Left hindlimb (tissue), 1 donor: ENCODE data around the gene CNKSR3.
"Not testable (repeated sequence)": the region's sequence is repeated elsewhere in the genome, so short reads cannot be mapped to it uniquely, and the experiment has no call there.

Experiments used
- DNase-seq: peaks from one replicate; pipeline ENCODE4 v3.0.0-alpha.2; 2018

CNKSR3 gene

DNA sequence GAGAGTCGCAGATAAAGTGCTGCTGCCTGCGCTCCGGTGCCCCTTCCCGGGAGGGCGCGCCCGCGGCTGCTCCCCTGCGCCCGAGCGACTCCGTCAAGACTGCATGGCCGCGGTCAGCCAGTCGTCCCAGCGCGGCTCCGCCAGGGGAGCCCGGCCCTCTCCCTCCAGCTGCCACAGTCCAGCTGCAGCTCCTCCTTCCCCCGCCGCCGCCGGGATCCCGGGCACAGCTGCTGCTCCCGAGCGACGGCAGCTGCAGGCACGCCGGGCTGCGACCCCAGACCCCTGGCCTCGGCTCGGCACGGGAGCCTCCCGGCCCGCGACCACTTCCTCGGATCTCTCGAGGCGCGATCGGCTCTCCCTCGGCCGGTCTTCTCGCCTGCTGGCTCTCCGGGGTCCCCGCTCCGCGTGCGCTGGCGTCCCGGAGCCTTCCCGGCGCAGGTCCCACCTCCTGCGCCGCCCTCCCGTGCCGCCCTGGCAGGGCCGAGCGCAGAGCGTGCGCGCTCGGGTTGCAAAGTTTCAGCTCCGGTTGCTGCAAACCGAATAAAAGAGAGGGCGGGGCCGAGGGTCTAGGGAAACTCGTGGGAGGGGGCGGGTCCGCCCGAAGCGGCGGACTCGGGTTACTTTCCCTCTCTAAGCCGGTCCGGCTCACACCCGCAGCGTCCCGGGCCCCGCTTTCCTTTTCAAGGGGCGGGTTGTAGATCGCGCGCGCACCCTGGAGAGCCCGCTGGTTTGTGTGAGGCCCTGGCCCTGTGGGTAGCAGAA, at the start of gene CNKSR3:
Gene CNKSR3, minus strand, starts transcription at position 542 of the 762 bp plus-strand sequence. CDS start 571 bp downstream, outside the sequence.
- DNase-seq, result peak; percentile 98

DNA sequence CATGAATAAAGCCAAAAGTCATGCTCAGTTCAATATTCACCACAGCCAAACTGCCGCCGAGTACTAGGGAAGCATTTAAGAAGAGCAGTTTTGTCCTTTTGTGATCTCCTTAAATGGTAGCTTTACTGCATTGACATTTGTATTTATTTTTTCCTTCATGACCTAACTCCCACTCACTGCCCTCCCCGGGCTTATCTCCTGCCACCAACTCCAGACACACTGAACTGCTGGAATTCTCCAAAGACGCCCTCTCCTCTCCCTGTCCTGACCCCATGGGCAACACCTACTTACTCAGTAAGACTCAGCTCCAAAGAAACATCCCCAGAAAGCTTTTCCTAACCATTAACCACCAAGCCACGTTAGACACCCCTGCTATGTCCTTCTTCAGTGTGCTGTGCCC, 48.5 kb upstream of the CNKSR3 start:
- no peak for DNase-seq

DNA sequence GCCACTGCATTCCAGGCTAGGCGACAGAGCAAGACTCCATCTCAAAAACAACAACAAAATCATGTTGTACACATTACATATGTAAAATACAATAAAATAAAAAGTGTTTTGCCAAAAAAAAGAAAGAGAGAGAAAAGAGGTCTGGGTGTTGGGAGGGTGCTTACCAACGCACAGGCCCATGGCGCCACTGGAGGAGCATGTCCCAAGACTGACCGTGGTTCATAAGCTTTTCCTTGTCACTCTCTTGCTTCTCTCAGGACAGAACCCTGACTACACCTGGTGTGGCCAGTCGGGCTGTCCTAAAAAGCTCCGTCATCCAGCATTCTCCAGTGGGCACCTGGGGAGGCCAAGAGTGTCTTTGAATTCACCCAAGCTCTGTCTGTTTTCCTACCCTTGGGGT, 48.0 kb upstream of the CNKSR3 start:
- no peak for DNase-seq

DNA sequence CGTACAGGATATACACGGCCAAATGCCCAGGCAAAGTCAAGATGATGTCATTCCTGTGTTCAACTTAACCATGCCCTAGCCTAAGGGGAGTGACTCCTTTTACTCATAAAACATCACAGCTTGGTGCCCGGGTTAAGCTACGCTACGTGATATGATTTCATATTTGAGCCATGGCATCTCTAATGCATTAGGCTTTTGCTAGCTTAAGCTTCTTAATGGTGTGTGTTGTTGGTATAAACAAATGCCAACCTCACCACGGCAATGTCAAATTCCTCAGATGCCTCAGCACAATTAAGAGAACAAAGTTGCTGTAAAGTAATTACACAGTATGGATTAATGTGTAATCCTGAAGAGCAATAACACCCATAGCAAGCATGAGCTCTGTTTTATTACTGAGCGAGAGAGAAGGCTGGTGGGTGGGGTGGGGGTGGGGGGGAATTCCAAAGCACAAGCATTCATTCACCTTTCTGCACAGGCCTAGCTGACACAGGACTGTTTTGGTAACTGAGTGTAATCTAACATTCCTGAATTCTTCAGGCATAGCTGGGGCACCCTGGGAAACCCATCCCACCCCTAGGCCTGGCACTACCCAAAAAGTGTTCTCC, 44.7 kb upstream of the CNKSR3 start:
- DNase-seq, result no peak

DNA sequence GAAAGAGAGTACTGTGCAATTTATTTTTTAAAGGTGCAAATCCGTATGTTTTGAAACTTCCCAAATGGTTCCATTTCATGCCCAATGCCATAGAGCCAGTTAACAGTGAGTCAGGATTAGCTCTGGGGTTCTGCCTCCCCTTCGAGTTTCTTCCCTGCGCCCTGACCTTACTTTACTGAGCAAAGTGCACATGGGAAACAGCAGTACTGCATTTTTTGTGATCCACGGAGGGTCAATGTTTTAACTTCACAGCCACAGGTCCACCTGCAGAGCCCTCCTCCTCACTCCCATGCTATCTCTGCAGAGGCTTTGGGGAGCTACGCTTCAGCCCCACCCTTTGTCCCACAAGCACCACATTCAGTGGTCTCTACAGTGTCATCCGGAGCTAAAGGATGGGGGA, 44.0 kb upstream of the CNKSR3 start:
- no peak for DNase-seq

DNA sequence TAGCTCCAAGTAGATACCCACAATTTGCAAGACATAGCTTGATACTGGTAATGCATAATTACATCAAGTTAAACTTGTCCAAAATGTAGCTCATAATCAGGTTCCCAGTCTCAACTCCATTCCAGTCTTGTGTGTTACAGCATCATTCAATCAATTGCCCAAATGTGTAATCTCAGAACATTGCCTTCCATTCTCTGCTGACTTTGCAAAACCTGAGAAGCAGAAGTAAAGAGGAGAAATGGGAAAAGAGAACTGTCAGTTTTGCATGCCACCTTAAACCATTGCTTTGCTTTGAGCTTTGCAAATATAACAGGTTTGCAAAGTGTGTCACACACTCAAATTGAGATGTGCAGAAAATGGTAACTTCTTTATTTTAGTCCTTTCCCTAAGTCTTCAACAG, 40.3 kb upstream of the CNKSR3 start:
- DNase-seq, result no peak

DNA sequence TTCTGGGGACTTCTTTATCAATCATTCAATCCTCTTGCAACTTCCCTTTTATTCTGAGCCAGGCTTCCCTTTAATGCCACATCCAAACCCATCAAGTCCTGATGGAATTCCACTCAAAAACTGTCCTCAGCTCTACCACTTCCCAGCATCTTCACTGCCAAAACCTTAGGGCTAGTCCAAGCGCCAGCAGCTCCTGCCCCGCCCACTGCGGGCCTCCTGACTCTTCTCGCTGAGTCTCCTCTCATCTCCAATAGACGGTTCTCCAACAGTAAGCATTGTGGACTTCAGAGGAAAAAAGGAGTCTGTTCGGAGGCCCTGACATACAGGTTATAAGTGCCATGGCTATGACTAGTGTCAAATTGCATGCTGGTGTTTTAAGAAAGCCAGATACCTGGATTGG, 38.7 kb upstream of the CNKSR3 start:
- DNase-seq, result no peak

DNA sequence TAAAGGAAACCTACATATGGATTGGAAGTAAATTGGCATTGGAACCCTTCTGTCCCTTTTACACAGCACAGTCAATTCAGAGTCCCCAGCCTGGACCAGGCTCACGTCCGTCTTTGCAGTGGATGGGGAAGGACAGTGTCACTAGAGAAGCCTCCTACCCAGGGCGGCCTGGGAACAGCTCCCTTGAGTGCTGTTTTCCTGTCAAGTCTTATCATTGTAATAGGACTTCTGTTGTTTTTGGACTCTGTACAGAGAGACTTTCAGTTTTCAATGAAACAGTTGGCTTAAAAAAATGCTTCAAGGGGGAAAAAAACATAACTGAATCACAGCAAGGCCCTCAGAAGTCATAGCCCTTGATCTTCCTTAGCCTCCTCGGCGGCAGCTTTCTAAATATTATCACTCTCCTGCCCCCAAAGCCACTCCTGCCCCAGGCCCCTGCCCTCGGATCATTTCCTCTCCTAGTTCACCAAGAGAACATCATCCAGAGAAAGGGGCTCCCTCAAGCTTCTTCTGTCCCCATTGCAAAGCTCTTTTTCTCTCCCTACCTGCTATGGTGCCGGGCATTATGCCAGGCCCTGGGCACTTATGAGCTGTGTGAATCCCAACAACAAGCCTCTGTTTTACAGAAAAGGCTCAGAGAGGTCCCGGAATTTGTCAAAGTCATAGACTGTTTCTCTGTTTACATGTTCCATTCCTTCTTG, 37.8 kb upstream of the CNKSR3 start:
- DNase-seq, result no peak

DNA sequence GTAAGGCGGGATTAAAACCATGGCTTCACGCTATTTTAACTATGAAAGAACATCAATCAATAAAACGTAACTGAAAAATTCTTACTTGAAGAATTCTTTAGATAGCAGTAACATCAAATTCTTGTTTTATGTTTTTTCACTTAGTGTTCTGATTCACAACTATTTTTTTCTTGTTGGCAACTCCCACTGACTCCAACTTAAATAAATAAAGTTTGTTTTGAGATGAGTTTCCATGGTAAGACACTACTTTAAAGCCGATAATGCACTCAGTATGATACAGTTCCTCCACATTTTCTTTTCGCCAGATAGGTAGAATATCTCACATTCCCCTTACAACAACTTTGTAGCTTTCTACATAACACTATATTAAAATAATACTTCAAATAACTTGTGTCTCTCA, 33.1 kb upstream of the CNKSR3 start:
- DNase-seq, result no peak

DNA sequence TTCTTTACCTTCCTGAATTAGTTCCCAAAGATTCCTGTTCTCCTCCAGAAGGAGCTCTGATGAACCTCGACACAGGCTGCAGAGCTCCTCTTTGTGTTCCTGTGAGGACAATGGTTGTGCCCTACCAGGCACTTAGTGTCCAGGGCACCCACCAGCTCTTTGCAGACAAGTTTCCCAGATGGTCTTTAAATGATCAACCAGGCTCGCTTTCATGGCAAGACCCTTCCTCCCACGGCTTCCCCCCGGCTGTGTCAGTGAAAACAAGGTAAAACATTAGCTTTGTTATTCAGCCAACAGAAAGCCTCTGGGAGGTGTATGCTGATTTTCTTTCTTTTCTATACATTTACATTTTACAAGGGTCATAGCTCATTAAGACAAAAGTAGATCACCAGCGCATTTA, 32.3 kb upstream of the CNKSR3 start:
- DNase-seq, result no peak

DNA sequence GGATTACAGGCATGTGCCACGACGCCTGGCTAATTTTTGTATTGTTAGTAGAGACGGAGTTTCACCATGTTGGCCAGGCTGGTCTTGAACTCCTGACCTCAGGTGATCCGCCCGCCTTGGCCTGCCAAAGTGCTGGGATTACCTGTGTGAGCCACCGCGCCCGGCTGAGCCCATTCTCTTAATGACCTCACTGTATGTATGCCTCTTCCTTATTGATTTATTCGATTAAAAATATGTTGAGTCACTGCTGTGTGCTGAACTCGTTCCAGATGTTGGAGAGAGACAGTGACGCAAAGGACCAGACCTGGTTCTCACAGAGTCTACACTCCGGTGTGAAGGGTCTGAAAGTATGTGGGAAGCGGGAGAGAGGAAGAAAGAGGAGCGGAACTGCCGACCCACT, 31.4 kb upstream of the CNKSR3 start:
- DNase-seq, result not testable (repeated sequence)

DNA sequence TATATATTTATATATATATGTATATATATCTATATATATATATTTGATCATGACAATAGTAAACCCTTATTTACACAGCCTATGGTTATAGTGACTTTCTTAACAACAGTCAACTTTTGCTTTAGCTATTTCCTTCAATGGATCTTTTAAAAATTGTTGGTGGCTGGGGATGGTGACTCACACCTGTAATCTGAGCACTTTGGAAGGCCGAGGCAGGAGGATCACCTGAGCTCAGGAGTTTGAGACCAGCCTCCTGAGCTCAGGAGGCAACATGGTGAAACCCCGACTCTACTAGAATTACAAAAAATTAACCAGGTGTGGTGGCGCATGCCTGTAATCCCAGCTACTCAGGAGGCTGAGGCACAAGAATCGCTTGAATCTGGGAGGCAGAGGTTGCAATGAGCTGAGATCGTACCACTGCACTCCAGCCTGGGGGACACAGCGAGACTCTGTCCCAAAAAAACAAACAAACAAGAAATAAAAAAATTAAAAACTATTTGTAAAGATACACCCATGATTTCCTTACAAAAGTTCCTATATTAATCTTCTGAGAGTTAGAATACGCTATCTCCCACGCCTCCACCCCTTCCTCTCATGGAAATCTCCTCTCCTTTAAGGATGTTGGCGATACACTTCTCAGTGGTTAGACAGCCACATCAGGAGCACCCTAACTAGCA, 29.2 kb upstream of the CNKSR3 start:
- no peak for DNase-seq

DNA sequence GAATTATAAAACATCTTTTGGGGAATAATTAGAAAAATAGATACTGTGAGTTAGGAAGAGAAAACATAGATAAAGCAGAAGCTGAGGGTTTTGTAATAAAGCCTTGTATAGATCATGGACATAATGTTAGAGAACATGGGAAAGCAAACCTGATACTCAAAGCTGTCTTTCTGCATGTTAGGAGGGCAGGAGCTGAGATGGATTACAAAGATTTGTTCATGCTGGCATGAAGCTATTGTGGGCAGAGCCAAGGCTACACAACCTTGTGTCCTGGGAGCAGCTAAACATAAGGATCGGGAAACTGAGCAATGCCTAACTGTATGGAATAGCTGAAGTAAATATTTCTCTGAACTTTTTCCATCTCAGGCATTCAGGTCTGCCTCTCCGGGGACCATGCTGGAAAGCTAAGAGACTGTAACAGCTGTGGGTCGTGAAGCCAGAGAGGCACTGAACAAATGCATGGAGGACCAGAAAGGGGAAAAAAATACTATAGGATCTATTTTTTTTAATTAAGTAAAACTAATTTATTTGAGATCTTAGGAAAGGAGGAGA, 28.2 kb upstream of the CNKSR3 start:
- DNase-seq, result peak; percentile 68

DNA sequence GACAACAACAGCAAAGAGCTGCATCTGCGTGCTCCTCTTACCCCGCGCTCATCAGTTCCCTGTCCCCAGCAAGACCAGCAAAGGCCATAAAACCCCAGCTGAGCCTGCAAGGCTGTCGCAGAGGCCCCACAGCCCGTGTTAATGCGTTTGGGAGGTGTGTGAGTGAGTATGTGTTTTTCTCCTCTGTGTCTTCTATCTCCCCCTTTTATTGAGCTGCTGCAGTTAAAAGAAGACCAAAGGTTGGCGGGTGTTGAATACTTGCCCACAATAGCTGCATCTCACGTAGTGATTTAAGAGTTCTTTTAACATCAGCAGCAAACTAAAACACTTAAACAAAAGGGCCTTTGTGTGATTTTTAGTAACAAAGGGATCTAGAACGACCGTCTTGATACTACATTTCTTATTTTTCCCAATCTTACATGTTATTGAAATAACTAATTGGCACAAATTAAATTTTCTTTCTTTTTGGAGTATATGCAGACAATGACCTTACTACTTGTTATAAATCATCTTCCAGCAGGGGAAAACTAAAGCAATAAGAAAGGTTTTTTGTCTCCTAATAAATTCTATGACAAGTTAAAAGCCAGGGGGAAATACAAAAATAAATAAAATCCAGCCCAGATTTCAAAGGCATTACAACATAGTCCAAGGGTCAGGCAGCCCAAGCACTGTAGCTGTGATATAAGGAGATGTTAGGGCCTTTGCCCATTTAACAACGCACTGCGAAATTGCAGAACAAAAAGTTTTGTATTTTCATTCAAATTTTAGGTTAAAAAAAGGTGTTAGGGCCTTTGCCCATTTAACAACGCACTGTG, 27.2 kb upstream of the CNKSR3 start:
- DNase-seq, result no peak

DNA sequence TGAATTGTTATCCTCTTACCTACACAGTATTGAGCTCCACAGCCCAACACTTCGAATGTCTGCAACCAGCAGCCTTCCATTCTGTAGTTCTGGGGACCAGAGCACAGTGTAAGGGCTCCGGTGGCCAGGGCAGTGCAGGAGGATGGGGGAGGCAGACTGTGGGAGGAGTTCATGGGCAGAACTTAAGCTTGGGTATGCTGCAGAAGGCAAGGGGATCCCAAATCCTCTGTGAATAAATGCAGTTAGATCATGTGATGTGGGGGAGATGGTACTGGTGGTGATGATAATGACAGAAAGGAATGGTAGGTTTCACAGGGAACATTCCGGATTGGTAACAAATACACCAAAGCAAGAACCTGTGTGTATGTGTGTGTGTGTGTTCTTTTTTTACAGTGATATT, 26.5 kb upstream of the CNKSR3 start:
- no peak for DNase-seq

DNA sequence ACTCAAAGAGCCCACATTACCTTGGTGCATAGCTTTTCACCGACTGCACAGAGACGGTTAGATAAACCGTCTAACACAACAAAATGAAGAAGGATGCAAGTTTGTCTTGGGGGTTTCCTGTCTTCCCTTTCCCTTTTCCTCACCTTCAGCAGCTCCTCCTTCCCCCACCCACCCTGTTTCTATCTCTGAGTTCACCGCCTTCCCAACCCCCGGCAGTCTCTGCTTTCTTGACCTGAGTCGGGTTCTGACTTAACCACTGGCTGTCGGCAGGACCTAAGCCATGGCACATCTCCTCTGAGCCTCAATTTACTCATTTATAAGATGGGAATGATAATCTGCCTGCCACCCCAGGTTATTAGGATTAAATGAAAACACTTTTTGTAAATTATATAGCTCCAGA, 25.8 kb upstream of the CNKSR3 start:
- DNase-seq, result no peak

DNA sequence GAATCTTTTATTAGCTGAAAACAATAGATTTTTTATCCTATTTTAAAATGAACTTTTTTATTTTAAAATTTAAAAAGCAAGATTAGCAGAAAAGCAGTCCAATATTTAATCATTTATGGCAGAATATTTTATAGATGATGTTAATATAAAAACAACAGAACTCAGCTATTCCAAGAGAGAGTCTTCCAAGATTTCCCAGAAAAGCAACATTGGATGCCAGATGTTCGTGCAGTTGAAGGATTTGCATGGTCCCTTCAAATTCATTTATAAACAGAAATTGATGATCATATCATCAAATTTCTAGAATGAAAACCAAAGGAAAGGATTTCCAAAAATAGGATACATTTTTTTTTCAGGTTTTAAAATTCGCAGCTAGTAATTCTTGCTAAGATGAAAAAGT, 25.4 kb upstream of the CNKSR3 start:
- DNase-seq, result no peak

DNA sequence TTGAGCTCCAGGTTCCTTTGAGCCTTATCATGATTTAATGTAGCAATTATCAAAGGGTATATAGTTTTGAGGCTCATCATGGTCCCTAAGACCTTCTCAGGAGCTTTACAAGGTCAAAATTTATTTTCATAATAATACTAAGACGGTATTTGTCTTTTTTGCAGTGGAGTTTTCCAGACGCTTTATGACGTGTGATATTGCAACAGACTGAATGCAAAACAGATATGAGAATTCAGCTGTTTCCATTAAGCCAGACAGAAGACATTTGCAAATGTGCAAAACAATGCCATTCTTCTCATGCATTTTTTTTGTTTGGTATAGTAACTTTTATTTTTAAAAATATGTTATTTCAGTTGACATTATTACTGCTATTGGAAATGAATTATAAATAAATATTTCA, 24.7 kb upstream of the CNKSR3 start:
- no peak for DNase-seq

DNA sequence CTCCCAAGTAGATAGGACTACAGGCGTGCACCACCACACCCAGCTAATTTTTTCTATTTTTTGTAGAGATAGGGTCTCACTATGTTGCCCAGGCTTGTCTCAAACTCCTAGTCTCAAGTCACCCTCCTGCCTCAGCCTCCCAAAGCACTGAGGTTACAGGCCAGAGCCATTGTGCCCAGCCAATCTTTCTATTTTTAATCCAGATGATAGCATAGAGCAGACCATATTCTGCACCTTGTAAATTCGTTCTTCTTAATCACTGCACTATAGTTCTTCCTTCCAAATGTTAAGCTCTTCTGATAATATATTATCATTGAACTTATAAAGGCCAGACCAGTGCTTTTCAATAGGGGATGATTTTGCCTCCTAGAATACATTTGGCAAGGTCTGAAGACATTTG, 24.0 kb upstream of the CNKSR3 start:
- DNase-seq, result no peak

DNA sequence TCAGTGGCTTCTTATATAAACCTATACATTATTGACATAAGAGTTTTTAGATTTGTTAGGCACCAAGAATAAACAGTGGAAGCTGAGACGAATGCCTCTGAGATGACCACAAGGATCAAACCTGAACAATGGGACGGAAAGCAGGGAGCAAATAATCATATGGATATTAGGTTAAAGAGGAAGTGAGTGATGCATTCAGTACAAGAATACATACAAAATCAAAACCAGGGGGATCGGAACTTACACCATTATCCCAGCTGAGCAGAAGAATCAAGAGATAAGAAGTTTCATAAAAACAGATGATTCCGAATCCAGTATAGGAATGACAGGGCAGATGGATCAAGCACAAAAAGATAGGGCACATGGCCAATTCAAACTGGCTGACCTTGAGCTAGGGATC, 21.9 kb upstream of the CNKSR3 start:
- DNase-seq, result no peak

DNA sequence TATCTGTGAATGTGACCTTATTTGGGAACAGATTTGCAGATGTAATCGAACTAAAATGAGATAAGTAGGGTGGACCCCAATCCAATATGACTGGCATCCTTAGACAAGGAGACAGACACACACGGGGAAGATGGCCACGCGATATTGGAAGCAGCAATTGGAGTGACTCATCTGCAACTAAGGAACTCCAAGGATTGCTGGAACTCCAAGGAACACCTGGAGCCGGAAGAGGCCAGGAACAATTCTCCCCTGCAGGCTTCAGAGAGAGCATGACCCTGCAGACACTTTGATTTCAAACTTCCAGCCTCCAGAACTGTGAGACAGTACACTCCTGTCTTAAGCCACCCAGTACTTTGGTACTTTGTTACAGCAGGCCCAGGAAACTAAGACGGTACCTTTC, 19.5 kb upstream of the CNKSR3 start:
- DNase-seq, result no peak

DNA sequence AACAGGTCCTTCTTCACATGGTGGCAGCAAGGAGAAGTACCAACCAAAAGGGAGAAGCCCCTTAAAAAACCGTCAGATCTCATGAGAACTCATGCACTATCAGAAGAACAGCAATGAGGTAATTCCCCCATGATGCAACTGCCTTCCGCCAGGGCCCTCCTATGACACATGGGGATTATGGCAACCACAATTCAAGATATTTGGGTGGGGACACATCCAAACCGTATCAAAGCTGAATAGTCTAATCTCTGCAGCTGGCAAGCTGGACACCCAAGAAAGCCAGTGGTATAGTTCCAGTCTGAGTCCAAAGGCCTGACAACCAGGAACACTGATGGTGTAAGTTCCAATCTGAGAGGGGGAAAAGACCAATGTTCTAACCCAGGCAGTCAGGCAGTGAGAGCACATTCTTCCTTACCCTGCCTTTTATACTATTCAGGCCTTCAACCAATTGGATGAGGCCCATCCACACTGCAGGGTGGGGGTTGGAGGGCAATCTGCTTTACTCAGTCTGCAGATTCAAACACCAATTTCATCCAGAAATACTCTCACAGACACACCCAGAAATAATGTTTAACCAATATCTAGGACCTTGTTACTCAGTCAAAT, 17.9 kb upstream of the CNKSR3 start:
- DNase-seq, result no peak
